H1 (cell line): ENCODE measurements around the gene PXMP4. TPM values are rescaled to one million over a fixed set of nuclear protein-coding genes. Genes with fewer than 3 reads are reported as not detected.
A peak's percentile ranks its signal among the peaks of the same experiment; 100 is the strongest.

ENCODE experiments used
- CTCF ChIA-PET: fragments of 300-600 bp; sonication (Branson Sonifier 250); formaldehyde crosslinking; loops from one replicate; lab custom pipeline; 2021; ENCODE audit not compliant: partially characterized antibody; lab: Charles Lee
- POLR2A ChIA-PET: fragments of 300-600 bp; sonication (Branson Sonifier 250); formaldehyde crosslinking; loops from one replicate; lab custom pipeline; 2021; ENCODE audit warnings: inconsistent platforms; ENCODE audit not compliant: partially characterized antibody; lab: Charles Lee
- DNase-seq, 2 experiments: peaks; one replicate each; pipeline versions ENCODE4 v3.0.0 to v3.0.0-alpha.2; 2010 to 2022; ENCODE audit warnings: low spot score in 2 of 2, low read depth in 1 of 2, mixed read lengths in 1 of 2
- FAIRE-seq: peaks from 2 replicates; lab custom pipeline; 2011; peaks lifted over from hg19 to GRCh38; lab: Jason Lieb, UNC
- H2AFZ ChIP-seq: 2 replicates; pipeline ENCODE4 v1.8.1; 2012; ENCODE audit warnings: low read length, inconsistent platforms
- H2AK5ac ChIP-seq: 2 replicates; pipeline ENCODE4 v1.6.1; 2013; ENCODE audit warnings: low read depth, low read length
- H2BK120ac ChIP-seq: replicated peaks from 2 replicates; pipeline ENCODE3; 2013; ENCODE audit warnings: low read depth, low read length, inconsistent platforms
- H2BK12ac ChIP-seq: 2 replicates; pipeline ENCODE4 v1.6.1; 2013; ENCODE audit warnings: low read depth, low read length
- H2BK15ac ChIP-seq: 2 replicates; pipeline ENCODE4 v1.6.1; 2013; ENCODE audit warnings: low read length
- H2BK20ac ChIP-seq: 2 replicates; pipeline ENCODE4 v1.6.1; 2013; ENCODE audit warnings: low read length
- H2BK5ac ChIP-seq: 2 replicates; pipeline ENCODE4 v1.6.1; 2013; ENCODE audit warnings: low read depth, low read length
- H3K14ac ChIP-seq: 2 replicates; pipeline ENCODE4 v1.6.1; 2013; ENCODE audit warnings: inconsistent platforms; ENCODE audit not compliant: insufficient read length
- H3K18ac ChIP-seq: 2 replicates; pipeline ENCODE4 v1.6.1; 2013; ENCODE audit warnings: low read length; ENCODE audit errors: extremely low read depth
- H3K23ac ChIP-seq: 2 replicates; pipeline ENCODE4 v1.6.1; 2013; ENCODE audit warnings: inconsistent platforms; ENCODE audit not compliant: insufficient read length
- H3K23me2 ChIP-seq: 2 replicates; pipeline ENCODE4 v1.6.1; 2013; ENCODE audit warnings: low read depth, low read length
- H3K27ac ChIP-seq: 2 replicates; pipeline ENCODE4 v1.6.1; 2011; ENCODE audit warnings: low read depth, low read length, inconsistent platforms
- H3K27me3 ChIP-seq, 4 experiments: replicated peaks in 1 of 4; 1 replicate in 1 of 4; 2 replicates in 3 of 4; pipeline versions ENCODE4 v1.6.1 to v1.8.1; 2011 to 2013; ENCODE audit warnings: low read length in 3 of 4, mild to moderate bottlenecking in 3 of 4, inconsistent platforms in 2 of 4, mixed read lengths in 2 of 4, moderate library complexity in 1 of 4; ENCODE audit not compliant: control insufficient read depth in 3 of 4, insufficient read depth in 3 of 4; ENCODE audit errors: extremely low read depth in 1 of 4
- H3K36me3 ChIP-seq, 4 experiments: 2 replicates each; pipeline versions ENCODE4 v1.6.1 to v1.8.1; 2011 to 2013; ENCODE audit warnings: mild to moderate bottlenecking in 4 of 4, low read length in 3 of 4, moderate library complexity in 2 of 4, control low read depth in 1 of 4, inconsistent platforms in 1 of 4; ENCODE audit not compliant: insufficient read depth in 4 of 4, control insufficient read depth in 2 of 4
- H3K4ac ChIP-seq: replicated peaks from 2 replicates; pipeline ENCODE3; 2013; ENCODE audit warnings: low read length, low read depth, mixed read lengths, inconsistent platforms; ENCODE audit not compliant: insufficient read length
- H3K4me1 ChIP-seq, 4 experiments: replicated peaks in 1 of 4; 1 replicate in 1 of 4; 2 replicates in 3 of 4; pipeline versions ENCODE4 v1.6.1 to v1.8.1; 2011 to 2013; ENCODE audit warnings: low read length in 3 of 4, inconsistent platforms in 2 of 4, mixed read lengths in 1 of 4; ENCODE audit not compliant: insufficient read depth in 4 of 4, control insufficient read depth in 3 of 4
- H3K4me2 ChIP-seq, 2 experiments: 2 replicates each; pipeline versions ENCODE4 v1.6.1 to v1.8.1; 2011 to 2013; ENCODE audit warnings: low read depth in 2 of 2, low read length in 2 of 2, control low read depth in 1 of 2, inconsistent platforms in 1 of 2, mild to moderate bottlenecking in 1 of 2; ENCODE audit not compliant: insufficient read depth in 1 of 2
- H3K4me3 ChIP-seq, 4 experiments: fragments of 200-600, 300-600 bp in 1 of 4; sonication (generic), shearing (Covaris generic), sonication (Bioruptor Twin) in 1 of 4; 2 replicates each; pipeline versions ENCODE4 v1.5.1 to v1.8.1; 2011 to 2016; ENCODE audit warnings: low read length in 4 of 4, low read depth in 3 of 4, control low read depth in 2 of 4, inconsistent platforms in 2 of 4, mild to moderate bottlenecking in 2 of 4, mixed read lengths in 1 of 4, moderate library complexity in 1 of 4; ENCODE audit not compliant: insufficient read depth in 2 of 4; ENCODE audit errors: extremely low read depth in 1 of 4
- H3K56ac ChIP-seq: replicated peaks from 2 replicates; pipeline ENCODE3; 2013; ENCODE audit warnings: low read depth, mild to moderate bottlenecking, mixed read lengths, low read length, inconsistent platforms; ENCODE audit not compliant: insufficient read length
- H3K79me1 ChIP-seq: 2 replicates; pipeline ENCODE4 v1.6.1; 2013; ENCODE audit warnings: low read depth, low read length, control low read depth
- H3K79me2 ChIP-seq, 2 experiments: 2 replicates each; pipeline versions ENCODE4 v1.6.1 to v1.8.1; 2012 to 2013; ENCODE audit warnings: low read length in 2 of 2, mild to moderate bottlenecking in 2 of 2, inconsistent platforms in 1 of 2; ENCODE audit not compliant: insufficient read depth in 2 of 2, control insufficient read depth in 1 of 2
- H3K9ac ChIP-seq, 4 experiments: replicated peaks in 1 of 4; 1 replicate in 1 of 4; 2 replicates in 3 of 4; pipeline versions ENCODE4 v1.6.1 to v1.8.1; 2011 to 2013; ENCODE audit warnings: low read depth in 3 of 4, low read length in 3 of 4, control low read depth in 2 of 4, mild to moderate bottlenecking in 2 of 4, moderate library complexity in 2 of 4, inconsistent platforms in 1 of 4; ENCODE audit errors: extremely low read depth in 1 of 4
- H3K9me3 ChIP-seq, 2 experiments: 2 replicates each; pipeline versions ENCODE4 v1.6.1 to v1.8.1; 2012 to 2013; ENCODE audit warnings: mild to moderate bottlenecking in 2 of 2, moderate library complexity in 2 of 2, control low read depth in 1 of 2, inconsistent platforms in 1 of 2, low read depth in 1 of 2, low read length in 1 of 2, mixed read lengths in 1 of 2; ENCODE audit not compliant: insufficient read depth in 2 of 2
- H4K20me1 ChIP-seq, 2 experiments: replicated peaks in 1 of 2; 2 replicates each; pipeline versions ENCODE3 to v1.8.1; 2011 to 2013; ENCODE audit warnings: inconsistent platforms in 2 of 2, low read length in 2 of 2, mild to moderate bottlenecking in 1 of 2; ENCODE audit not compliant: insufficient read depth in 2 of 2, control insufficient read depth in 1 of 2
- H4K5ac ChIP-seq: 2 replicates; pipeline ENCODE4 v1.6.1; 2013; ENCODE audit warnings: low read length, low read depth, mixed read lengths, inconsistent platforms; ENCODE audit not compliant: insufficient read length
- H4K8ac ChIP-seq: 2 replicates; pipeline ENCODE4 v1.8.0; 2013; ENCODE audit warnings: mild to moderate bottlenecking, moderate library complexity, low read length, inconsistent platforms; ENCODE audit not compliant: insufficient read depth; ENCODE audit errors: extremely low read depth
- H4K91ac ChIP-seq: replicated peaks from 2 replicates; pipeline ENCODE3; 2013; ENCODE audit warnings: low read length, mixed read lengths, inconsistent platforms; ENCODE audit not compliant: insufficient read length
- ASH2L ChIP-seq: fragments of 200-600, 300-600 bp; sonication (generic); IDR thresholded peaks from one replicate; pipeline ENCODE4 v1.7.1; 2017; ENCODE audit warnings: low read length
- ATF2 ChIP-seq: IDR thresholded peaks from 2 replicates; pipeline ENCODE4 v1.6.1; 2012; ENCODE audit warnings: low read length, inconsistent platforms
- BACH1 ChIP-seq: IDR thresholded peaks from 2 replicates; pipeline ENCODE4 v1.6.1; 2012; ENCODE audit warnings: low read length, improper control_type of control experiment
- HDAC6 ChIP-seq: IDR thresholded peaks from one replicate; pipeline ENCODE4 v1.7.1; 2012; ENCODE audit warnings: low read depth, mild to moderate bottlenecking, inconsistent platforms, low read length, moderate library complexity
- POLR2A ChIP-seq, 2 experiments: IDR thresholded peaks; 1 replicate in 1 of 2; 2 replicates in 1 of 2; pipeline ENCODE4 v1.6.1; 2011; ENCODE audit warnings: low read depth in 2 of 2, low read length in 2 of 2, mild to moderate bottlenecking in 2 of 2; ENCODE audit errors: control extremely low read depth in 1 of 2
- SP1 ChIP-seq: IDR thresholded peaks from 2 replicates; pipeline ENCODE4 v1.6.1; 2011; ENCODE audit warnings: low read depth, low read length
- SP4 ChIP-seq: IDR thresholded peaks from 2 replicates; pipeline ENCODE4 v1.6.1; 2012; ENCODE audit warnings: low read length, inconsistent platforms
- TCF12 ChIP-seq: IDR thresholded peaks from 2 replicates; pipeline ENCODE4 v1.6.1; 2011; ENCODE audit warnings: low read depth, mild to moderate bottlenecking, low read length
- TEAD4 ChIP-seq: IDR thresholded peaks from 2 replicates; pipeline ENCODE4 v1.6.1; 2012; ENCODE audit warnings: low read depth, low read length, inconsistent platforms, mixed read lengths
- USF2 ChIP-seq: IDR thresholded peaks from 2 replicates; pipeline ENCODE4 v1.6.1; 2011; ENCODE audit warnings: low read length, improper control_type of control experiment
- YY1 ChIP-seq: IDR thresholded peaks from 2 replicates; pipeline ENCODE4 v1.6.1; 2011; ENCODE audit warnings: low read depth, mild to moderate bottlenecking, low read length
- WGBS, 2 experiments: shearing (Covaris generic) in 1 of 2; methylation state at CpG; one replicate each; pipeline versions ENCODE4 v1.1.6 to v1.1.7; 2013 to 2015; ENCODE audit warnings: low lambda C conversion rate in 2 of 2, mixed read lengths in 2 of 2, inconsistent platforms in 1 of 2, low coverage in 1 of 2, missing lambda C conversion rate in 1 of 2; ENCODE audit not compliant: insufficient replicate concordance in 2 of 2, insufficient coverage in 1 of 2, insufficient read length in 1 of 2; ENCODE audit errors: extremely low coverage in 1 of 2, missing lambda C conversion rate in 1 of 2; 5-methylcytosine and 5-hydroxymethylcytosine counted together
- polyA plus RNA-seq, 7 experiments: library from polyadenylated mRNA; depleted of rRNA in 3 of 7; stranded (reverse) in 5 of 7; unstranded in 2 of 7; fragments of >200 nt in 5 of 7; fragments of 200-250 nt in 2 of 7; gene quantifications; 1 replicate in 5 of 7; 2 replicates in 1 of 7; 4 replicates in 1 of 7; pipeline versions ENCODE4 v1.2.1 to v1.2.3, GENCODE V29; 2011 to 2013; ENCODE audit warnings: missing spikeins in 2 of 7, mixed read lengths in 2 of 7
- total RNA-seq: library from RNA; stranded (reverse); fragmentation: NEBNext Ultra II Directional; extraction: Animal tissue kit (Norgen Biotek cat#: 25700); gene quantifications from 2 replicates; pipeline ENCODE4 v1.2.1, GENCODE V29; 2021

Gene PXMP4
- total and polyA plus RNA-seq, 2 of the 8 experiments (the other 6 are each of a cell fraction or from before 2014, with no cell fraction given): 3.3 to 3.4 TPM

- no peak for FAIRE-seq
- Histone ChIP-seq H3K4ac (no peak overlapping the region), H3K14ac (no peak overlapping the region), H2BK12ac (no peak overlapping the region), H2BK20ac (no peak overlapping the region), H4K8ac (0 out of 2 replicates have a peak overlapping the region, but pooled peaks have one; percentile 12), H2BK120ac (no peak overlapping the region), H3K36me3 (peaks cover 0 to 4% (median 0%) of the 10 kb centered on the region in 4 experiments; a peak in 1 of 8 replicates), H3K56ac (no peak overlapping the region), H4K20me1 (peaks cover 0 to 2% of the 10 kb centered on the region in 2 experiments), H3K4me2 (no peak overlapping the region), H3K27ac (no peak overlapping the region), H3K23ac (no peak overlapping the region), H2BK15ac (no peak overlapping the region), H3K4me1 (peaks cover 0 to 11% (median 1%) of the 10 kb centered on the region in 4 experiments; a peak in 4 of 7 replicates), H3K18ac (no peak overlapping the region), H4K91ac (no peak overlapping the region), H3K4me3 (no peak overlapping the region), H2AK5ac (no peak overlapping the region), H3K9ac (no peak overlapping the region; a peak in 2 of 7 replicates), H3K27me3 (no peaks in the 10 kb centered on the region), H3K79me2 (no peaks in the 10 kb centered on the region), H4K5ac (no peak overlapping the region), H2BK5ac (no peak overlapping the region), H3K79me1 (no peaks in the 10 kb centered on the region), H3K9me3 (no peaks in the 10 kb centered on the region), H3K23me2 (no peaks in the 10 kb centered on the region), H2AFZ (no peak overlapping the region)
- CTCF ChIA-PET: interaction anchor here (0.7 to 4.5 kb wide), 36 partner anchors 10 to 442 kb away, joined by 3 to 38 read pairs (median 4); partner anchors contain the start of genes ACTL10, C20orf144 and CDK5RAP1
- WGBS, 2 experiments: 93% methylated on average over 10 of the region's 11 CpGs; no CpG with 5 or more reads in 1 of the 2 experiments
- no peak for DNase-seq
- POLR2A ChIA-PET: interaction anchor here (0.6 to 4.7 kb wide), 9 partner anchors 12 to 253 kb away, joined by 3 to 63 read pairs (median 5); partner anchors contain the start of genes ACTL10, CDK5RAP1 and SNTA1
- TF ChIP-seq POLR2A (IDR thresholded peaks at IDR 0.05; ENCODE audit: control extremely low read depth in 1 of 2, low read depth in 2 of 2, low read length in 2 of 2) (no peak; a peak in 1 of 3 replicates), SP1 (no peak), SP4 (no peak), TEAD4 (no peak), USF2 (no peak), ATF2 (0 out of 2 replicates have a peak, but pooled peaks have one; percentile 7), YY1 (no peak), HDAC6 (no peak), BACH1 (no peak), TCF12 (peak; percentile 71; the same call in 1 of the 2 replicates), ASH2L (no peak)
Observed at GRCh38 chr20:33653900-33654596, 66.1 kb downstream of the PXMP4 start.
